Endodermal cell (in vitro differentiated cells): Measurements from ENCODE around the gene SYT2. TPM values are rescaled to one million over a fixed set of nuclear protein-coding genes. Genes with fewer than 3 reads are reported as not detected.
"Not testable (repeated sequence)": the region's sequence is repeated elsewhere in the genome, so short reads cannot be mapped to it uniquely, and the experiment has no call there.

Experiments used
- DNase-seq: peaks from one replicate; pipeline ENCODE4 v3.0.0-alpha.2; 2017
- H3K27ac ChIP-seq: 2 replicates; pipeline ENCODE4 v1.5.1; 2013; ENCODE audit warnings: mild to moderate bottlenecking, low read depth, low read length, moderate library complexity
- H3K27me3 ChIP-seq: 2 replicates; pipeline ENCODE4 v1.6.1; 2013; ENCODE audit warnings: mild to moderate bottlenecking, low read length, moderate library complexity; ENCODE audit not compliant: insufficient read depth, control insufficient read depth, poor library complexity, severe bottlenecking
- H3K36me3 ChIP-seq: 2 replicates; pipeline ENCODE4 v1.7.0; 2013; ENCODE audit warnings: mild to moderate bottlenecking, low read length, moderate library complexity; ENCODE audit not compliant: control insufficient read depth, insufficient read depth
- H3K4me1 ChIP-seq: one replicate; pipeline ENCODE4 v1.7.0; 2013; ENCODE audit warnings: low read length; ENCODE audit not compliant: control insufficient read depth, insufficient read depth
- H3K4me3 ChIP-seq: 2 replicates; pipeline ENCODE4 v1.5.1; 2013; ENCODE audit warnings: mild to moderate bottlenecking, low read length, moderate library complexity
- H3K9ac ChIP-seq: 2 replicates; pipeline ENCODE4 v1.6.1; 2013; ENCODE audit warnings: mild to moderate bottlenecking, low read length, moderate library complexity; ENCODE audit not compliant: poor library complexity, severe bottlenecking; ENCODE audit errors: extremely low read depth
- H3K9me3 ChIP-seq: 2 replicates; pipeline ENCODE4 v1.6.1; 2013; ENCODE audit warnings: mild to moderate bottlenecking, low read length, moderate library complexity; ENCODE audit not compliant: control insufficient read depth
- H3K27ac Mint-ChIP-seq: 2 replicates; pipeline ENCODE4 v1.8.0; 2020; ENCODE audit warnings: mixed read lengths
- H3K27me3 Mint-ChIP-seq: 2 replicates; pipeline ENCODE4 v1.8.0; 2021; ENCODE audit warnings: mild to moderate bottlenecking, mixed read lengths; ENCODE audit not compliant: insufficient read depth
- H3K36me3 Mint-ChIP-seq: 2 replicates; pipeline ENCODE4 v1.8.0; 2020; ENCODE audit warnings: low read depth, mixed read lengths
- H3K4me1 Mint-ChIP-seq: 2 replicates; pipeline ENCODE4 v1.8.0; 2020; ENCODE audit warnings: mixed read lengths
- H3K4me3 Mint-ChIP-seq: 2 replicates; pipeline ENCODE4 v1.8.0; 2020; ENCODE audit warnings: mild to moderate bottlenecking, moderate library complexity, mixed read lengths
- H3K9me3 Mint-ChIP-seq: 2 replicates; pipeline ENCODE4 v1.8.0; 2020; ENCODE audit warnings: mild to moderate bottlenecking, mixed read lengths
- WGBS, 2 experiments: methylation state at CpG; one replicate each; pipeline versions ENCODE4 v1.1.5 to v1.1.7; 2013; ENCODE audit warnings: missing lambda C conversion rate in 2 of 2, mixed read lengths in 1 of 2; ENCODE audit not compliant: insufficient coverage in 1 of 2, insufficient read length in 1 of 2; 5-methylcytosine and 5-hydroxymethylcytosine counted together
- total RNA-seq, 2 donors: library from RNA; stranded (reverse); fragmentation: NEBNext Ultra II Directional in 1 of 2; extraction: Animal tissue kit (Norgen Biotek cat#: 25700) in 1 of 2; gene quantifications; 2 replicates in 1 of 2; 3 replicates in 1 of 2; pipeline ENCODE4 v1.2.1, GENCODE V29; 2021
- TF ChIP-seq, protein P1 (sequence below): fragments of 200-600 bp; sonication (generic); conservative IDR thresholded peaks from 2 replicates; pipeline ENCODE4 v1.5.0; 2021; ENCODE audit warnings: antibody characterized with exemption, mild to moderate bottlenecking

The SYT2 gene
- total RNA-seq, 2 donors from 2014 or later: 2.9 to 4.4 TPM

DNA sequence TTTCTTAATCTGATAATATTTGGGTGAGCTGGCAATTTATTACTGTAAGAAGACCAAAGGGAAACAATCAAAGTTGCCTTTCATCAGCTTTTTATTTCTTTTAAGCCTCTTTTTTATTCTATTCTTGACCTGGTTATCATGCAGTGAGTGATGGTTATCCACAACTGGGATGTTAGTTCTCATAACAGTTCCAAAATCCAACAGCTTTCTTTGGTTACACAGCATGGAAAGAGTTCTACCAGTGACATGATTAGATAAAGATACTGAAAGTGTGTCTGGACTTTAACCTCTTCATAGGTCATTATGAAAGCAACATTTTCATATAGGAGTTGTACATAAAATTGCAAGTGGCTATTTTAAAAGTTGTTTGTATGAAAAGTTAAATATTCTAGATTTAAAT lies 163.0 kb downstream of the SYT2 start:
- H3K36me3 ChIP-seq: no peaks in the 10 kb centered on the region
- Mint-ChIP-seq H3K4me1 (peaks cover 16% of the 10 kb centered on the region), H3K4me3 (no peak overlapping the region), H3K9me3 (no peaks in the 10 kb centered on the region), H3K27me3 (no peaks in the 10 kb centered on the region), H3K36me3 (peaks cover 3% of the 10 kb centered on the region), H3K27ac (no peak overlapping the region)
- TF ChIP-seq, protein P1, sequence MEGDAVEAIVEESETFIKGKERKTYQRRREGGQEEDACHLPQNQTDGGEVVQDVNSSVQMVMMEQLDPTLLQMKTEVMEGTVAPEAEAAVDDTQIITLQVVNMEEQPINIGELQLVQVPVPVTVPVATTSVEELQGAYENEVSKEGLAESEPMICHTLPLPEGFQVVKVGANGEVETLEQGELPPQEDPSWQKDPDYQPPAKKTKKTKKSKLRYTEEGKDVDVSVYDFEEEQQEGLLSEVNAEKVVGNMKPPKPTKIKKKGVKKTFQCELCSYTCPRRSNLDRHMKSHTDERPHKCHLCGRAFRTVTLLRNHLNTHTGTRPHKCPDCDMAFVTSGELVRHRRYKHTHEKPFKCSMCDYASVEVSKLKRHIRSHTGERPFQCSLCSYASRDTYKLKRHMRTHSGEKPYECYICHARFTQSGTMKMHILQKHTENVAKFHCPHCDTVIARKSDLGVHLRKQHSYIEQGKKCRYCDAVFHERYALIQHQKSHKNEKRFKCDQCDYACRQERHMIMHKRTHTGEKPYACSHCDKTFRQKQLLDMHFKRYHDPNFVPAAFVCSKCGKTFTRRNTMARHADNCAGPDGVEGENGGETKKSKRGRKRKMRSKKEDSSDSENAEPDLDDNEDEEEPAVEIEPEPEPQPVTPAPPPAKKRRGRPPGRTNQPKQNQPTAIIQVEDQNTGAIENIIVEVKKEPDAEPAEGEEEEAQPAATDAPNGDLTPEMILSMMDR: no peak
- DNase-seq: no peak
- no peak overlapping the region for H3K9ac ChIP-seq
- no peaks in the 10 kb centered on the region for H3K4me1 ChIP-seq
- no peak overlapping the region for H3K4me3 ChIP-seq
- H3K27ac ChIP-seq: no peak overlapping the region
- no peaks in the 10 kb centered on the region for H3K9me3 ChIP-seq
- no peaks in the 10 kb centered on the region for H3K27me3 ChIP-seq

- not testable (repeated sequence) for H3K36me3 Mint-ChIP-seq, H3K27me3 Mint-ChIP-seq, H3K4me3 ChIP-seq, H3K9me3 ChIP-seq, H3K27me3 ChIP-seq, H3K9ac ChIP-seq, H3K27ac ChIP-seq, H3K27ac Mint-ChIP-seq, H3K4me3 Mint-ChIP-seq, H3K36me3 ChIP-seq, DNase-seq, H3K4me1 ChIP-seq, H3K9me3 Mint-ChIP-seq
- H3K4me1 Mint-ChIP-seq: peaks cover 15% of the 10 kb centered on the region
- WGBS, 2 experiments: 96% methylated on average over 2 of the region's 3 CpGs; no CpG with 5 or more reads in 1 of the 2 experiments
Observed at GRCh38 chr1:202546796-202547195, 163.5 kb downstream of the SYT2 start.

DNA sequence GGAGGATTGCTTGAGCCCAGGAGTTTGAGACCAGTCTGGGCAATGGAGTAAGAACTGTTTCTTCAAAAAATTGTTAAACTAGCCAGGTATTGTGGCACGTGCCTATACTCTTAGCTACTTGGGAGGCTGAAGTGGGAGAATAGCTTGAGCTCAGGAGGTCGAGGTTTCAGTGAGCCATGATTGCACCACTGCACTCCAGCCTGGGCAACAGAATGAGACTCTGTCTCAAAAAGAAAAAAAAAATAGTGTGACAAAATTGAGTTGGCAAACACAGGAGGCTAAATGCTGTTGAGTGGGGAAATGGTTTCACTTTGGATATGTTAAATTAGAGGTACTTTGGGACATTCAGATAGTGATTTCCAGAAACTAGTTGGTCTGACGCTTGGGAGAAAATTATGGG lies 163.9 kb downstream of the SYT2 start:
- H3K27me3 ChIP-seq, H3K36me3 Mint-ChIP-seq, H3K9ac ChIP-seq, H3K4me1 ChIP-seq, H3K4me3 Mint-ChIP-seq, H3K9me3 ChIP-seq, H3K36me3 ChIP-seq, H3K27ac Mint-ChIP-seq, DNase-seq, H3K4me3 ChIP-seq, H3K27me3 Mint-ChIP-seq, H3K9me3 Mint-ChIP-seq, H3K27ac ChIP-seq: not testable (repeated sequence)
- H3K4me1 Mint-ChIP-seq: peaks cover 11% of the 10 kb centered on the region
- WGBS, 2 experiments: 93 to 97% methylated on average over 3 of the region's 3 CpGs

DNA sequence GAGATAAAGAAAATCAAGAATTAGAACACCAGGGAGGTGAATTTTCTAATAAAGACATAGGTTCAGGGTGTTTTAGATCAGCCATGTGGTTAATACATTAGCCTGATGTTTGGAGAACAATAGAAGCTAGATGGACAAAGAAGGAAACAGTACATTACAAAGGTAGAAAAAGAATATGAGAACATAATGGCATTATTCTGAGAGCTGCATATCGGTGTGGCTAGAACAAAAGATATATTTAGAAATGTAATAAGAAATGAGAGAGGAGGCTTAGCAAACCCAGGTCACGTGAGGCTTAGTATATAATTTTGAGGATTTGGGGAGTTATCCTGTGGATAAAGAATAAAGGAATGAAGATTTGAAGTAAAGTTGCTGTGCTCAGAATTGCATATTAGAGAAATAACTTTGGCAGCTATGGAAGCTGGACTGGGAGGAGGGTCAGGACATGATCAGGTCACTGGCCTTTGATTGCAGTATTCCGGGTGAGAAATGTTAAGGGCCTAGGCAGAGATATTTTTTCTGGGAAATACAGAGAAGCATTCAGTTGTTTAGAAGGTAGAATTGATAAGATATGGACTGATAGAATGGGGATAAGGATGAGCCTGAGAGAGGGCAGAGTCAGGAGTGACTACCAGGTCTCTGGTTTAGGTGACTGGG lies 164.5 kb downstream of the SYT2 start:
- H3K27ac Mint-ChIP-seq, H3K36me3 ChIP-seq, H3K9me3 Mint-ChIP-seq, H3K4me1 ChIP-seq, H3K4me3 Mint-ChIP-seq, H3K27me3 Mint-ChIP-seq, H3K9ac ChIP-seq, H3K27me3 ChIP-seq, DNase-seq, H3K4me3 ChIP-seq, H3K27ac ChIP-seq, H3K36me3 Mint-ChIP-seq, H3K9me3 ChIP-seq: not testable (repeated sequence)
- WGBS, 2 experiments: 87% methylated on average over 3 of the region's 3 CpGs
- H3K4me1 Mint-ChIP-seq: peaks cover 13% of the 10 kb centered on the region

- not testable (repeated sequence) for H3K9me3 Mint-ChIP-seq, H3K9ac ChIP-seq, H3K9me3 ChIP-seq, DNase-seq, H3K36me3 ChIP-seq, H3K27ac Mint-ChIP-seq, H3K36me3 Mint-ChIP-seq, H3K27me3 Mint-ChIP-seq, H3K4me3 ChIP-seq, H3K4me1 ChIP-seq, H3K4me3 Mint-ChIP-seq, H3K27me3 ChIP-seq, H3K27ac ChIP-seq
- WGBS, 2 experiments: 95 to 96% methylated on average over 3 to 6 of the region's 6 CpGs
- H3K4me1 Mint-ChIP-seq: peaks cover 18% of the 10 kb centered on the region
Observed at GRCh38 chr1:202544766-202545449, 165.3 kb downstream of the SYT2 start.

- H3K4me1 Mint-ChIP-seq: peaks cover 30% of the 10 kb centered on the region
- not testable (repeated sequence) for H3K4me3 Mint-ChIP-seq, H3K27me3 Mint-ChIP-seq
Observed at GRCh38 chr1:202543537-202543936, 166.7 kb downstream of the SYT2 start.

More at GRCh38 chr1:202543537-202543936, 166.7 kb downstream of the SYT2 start:
- H3K36me3 ChIP-seq, H3K36me3 Mint-ChIP-seq, H3K27ac Mint-ChIP-seq, H3K9ac ChIP-seq, H3K27me3 ChIP-seq, H3K27ac ChIP-seq, DNase-seq, H3K4me3 ChIP-seq, H3K9me3 ChIP-seq, H3K9me3 Mint-ChIP-seq, H3K4me1 ChIP-seq: not testable (repeated sequence)
- WGBS, 2 experiments: 91 to 93% methylated on average over 8 to 11 of the region's 11 CpGs
